CD4-positive, alpha-beta T cell (primary cell): ENCODE data around the gene FLRT1. TPM values are rescaled to one million over a fixed set of nuclear protein-coding genes. Genes with fewer than 3 reads are reported as not detected.

Experiments used
- ATAC-seq: fragments of 200-7000 bp; cut with Tn5 transposase; one replicate; pipeline ENCODE4 v1.10.0; 2022; ENCODE audit warnings: mild to moderate bottlenecking; ENCODE audit not compliant: poor library complexity
- CTCF ChIA-PET: fragments of 350-600 bp; sonication (Branson Sonifier 250); formaldehyde crosslinking; loops from one replicate; lab custom pipeline; 2021; ENCODE audit warnings: antibody characterized with exemption, inconsistent platforms; lab: Charles Lee
- POLR2A ChIA-PET: fragments of 350-600 bp; sonication (Branson Sonifier 250); formaldehyde crosslinking; loops from one replicate; lab custom pipeline; 2021; ENCODE audit warnings: antibody characterized with exemption, inconsistent platforms; lab: Charles Lee
- DNase-seq, 14 experiments: peaks; one replicate each; pipeline ENCODE4 v3.0.0-alpha.2; 2013 to 2020; ENCODE audit warnings: mixed read lengths in 2 of 14
- H3K27ac ChIP-seq, 2 donors: one replicate each; pipeline versions ENCODE4 v1.5.1 to v1.7.0; 2013; ENCODE audit warnings: low read length in 2 of 2, low read depth in 1 of 2, mild to moderate bottlenecking in 1 of 2
- H3K27me3 ChIP-seq, 2 experiments: 1 replicate in 1 of 2; 2 replicates in 1 of 2; pipeline versions ENCODE4 v1.6.1 to v1.7.0; 2013; ENCODE audit warnings: low read length in 2 of 2, control low read depth in 1 of 2, mild to moderate bottlenecking in 1 of 2, moderate library complexity in 1 of 2; ENCODE audit not compliant: insufficient read depth in 2 of 2, control insufficient read depth in 1 of 2
- H3K36me3 ChIP-seq: one replicate; pipeline ENCODE4 v1.6.1; 2013; ENCODE audit warnings: low read length, control low read depth; ENCODE audit not compliant: insufficient read depth
- H3K4me1 ChIP-seq: one replicate; pipeline ENCODE4 v1.6.1; 2013; ENCODE audit warnings: low read length, control low read depth; ENCODE audit not compliant: insufficient read depth
- H3K4me3 ChIP-seq: one replicate; pipeline ENCODE4 v1.5.1; 2013; ENCODE audit warnings: mild to moderate bottlenecking, low read length, moderate library complexity
- H3K9me3 ChIP-seq, 2 experiments: 1 replicate in 1 of 2; 2 replicates in 1 of 2; pipeline versions ENCODE4 v1.6.1 to v1.7.0; 2013; ENCODE audit warnings: low read length in 2 of 2, mild to moderate bottlenecking in 2 of 2, control low read depth in 1 of 2, moderate library complexity in 1 of 2; ENCODE audit not compliant: control insufficient read depth in 1 of 2, insufficient read depth in 1 of 2
- H3K27ac Mint-ChIP-seq: one replicate; pipeline ENCODE4 v1.8.0; 2020; ENCODE audit warnings: mixed read lengths
- H3K27me3 Mint-ChIP-seq: one replicate; pipeline ENCODE4 v1.8.0; 2021; ENCODE audit warnings: mixed read lengths
- H3K36me3 Mint-ChIP-seq: one replicate; pipeline ENCODE4 v1.8.0; 2021; ENCODE audit warnings: low read depth, mixed read lengths
- H3K4me1 Mint-ChIP-seq: one replicate; pipeline ENCODE4 v1.8.0; 2021; ENCODE audit warnings: low read depth, mixed read lengths
- H3K4me3 Mint-ChIP-seq: one replicate; pipeline ENCODE4 v1.8.0; 2020; ENCODE audit warnings: mild to moderate bottlenecking, mixed read lengths
- H3K9me3 Mint-ChIP-seq: one replicate; pipeline ENCODE4 v1.8.0; 2020; ENCODE audit warnings: mixed read lengths
- intact Hi-C, 2 experiments: fragments of 100-400 bp; cut with DNase I in 1 of 2; cut with micrococcal nuclease in 1 of 2; formaldehyde crosslinking; loops; one replicate each; pipeline versions ENCODE4 v1.15.1 to v1.9.0; 2023 to 2025; cut with DNase I, micrococcal nuclease
- total RNA-seq, 174 experiments: library from RNA in 2 of 174; stranded (reverse) in 2 of 174; gene quantifications; one replicate each; pipeline ENCODE4 v1.2.3 and lab custom pipeline; 2021 to 2026
- TF ChIP-seq, protein P1 (sequence below): fragments of 200-600 bp; IDR thresholded peaks from one replicate; pipeline ENCODE4 v1.8.0; 2022; ENCODE audit warnings: antibody characterized with exemption, mild to moderate bottlenecking

Gene FLRT1
- total RNA-seq, 2 experiments from 2014 or later: not detected

GRCh38 chr11:64072403-64072802 is 36.7 kb downstream of the FLRT1 start:
- no peaks in the 10 kb centered on the region for H3K27me3 ChIP-seq
- no peaks in the 10 kb centered on the region for H3K27me3 Mint-ChIP-seq
- no peak overlapping the region for H3K27ac ChIP-seq
- ATAC-seq (no peak), DNase-seq (no peak)
- intact Hi-C loops: no loop called here
- H3K9me3 ChIP-seq: no peaks in the 10 kb centered on the region
- H3K27ac Mint-ChIP-seq: no peak overlapping the region
- POLR2A ChIA-PET: no interaction called here
- TF ChIP-seq, protein P1, sequence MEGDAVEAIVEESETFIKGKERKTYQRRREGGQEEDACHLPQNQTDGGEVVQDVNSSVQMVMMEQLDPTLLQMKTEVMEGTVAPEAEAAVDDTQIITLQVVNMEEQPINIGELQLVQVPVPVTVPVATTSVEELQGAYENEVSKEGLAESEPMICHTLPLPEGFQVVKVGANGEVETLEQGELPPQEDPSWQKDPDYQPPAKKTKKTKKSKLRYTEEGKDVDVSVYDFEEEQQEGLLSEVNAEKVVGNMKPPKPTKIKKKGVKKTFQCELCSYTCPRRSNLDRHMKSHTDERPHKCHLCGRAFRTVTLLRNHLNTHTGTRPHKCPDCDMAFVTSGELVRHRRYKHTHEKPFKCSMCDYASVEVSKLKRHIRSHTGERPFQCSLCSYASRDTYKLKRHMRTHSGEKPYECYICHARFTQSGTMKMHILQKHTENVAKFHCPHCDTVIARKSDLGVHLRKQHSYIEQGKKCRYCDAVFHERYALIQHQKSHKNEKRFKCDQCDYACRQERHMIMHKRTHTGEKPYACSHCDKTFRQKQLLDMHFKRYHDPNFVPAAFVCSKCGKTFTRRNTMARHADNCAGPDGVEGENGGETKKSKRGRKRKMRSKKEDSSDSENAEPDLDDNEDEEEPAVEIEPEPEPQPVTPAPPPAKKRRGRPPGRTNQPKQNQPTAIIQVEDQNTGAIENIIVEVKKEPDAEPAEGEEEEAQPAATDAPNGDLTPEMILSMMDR: no peak
- H3K4me3 Mint-ChIP-seq: no peak overlapping the region
- no peaks in the 10 kb centered on the region for H3K36me3 ChIP-seq
- H3K4me3 ChIP-seq: no peak overlapping the region
- no peaks in the 10 kb centered on the region for H3K9me3 Mint-ChIP-seq
- H3K36me3 Mint-ChIP-seq: no peaks in the 10 kb centered on the region
- peaks cover 17% of the 10 kb centered on the region for H3K4me1 ChIP-seq
- CTCF ChIA-PET: no interaction called here
- peaks cover 6% of the 10 kb centered on the region for H3K4me1 Mint-ChIP-seq

DNA sequence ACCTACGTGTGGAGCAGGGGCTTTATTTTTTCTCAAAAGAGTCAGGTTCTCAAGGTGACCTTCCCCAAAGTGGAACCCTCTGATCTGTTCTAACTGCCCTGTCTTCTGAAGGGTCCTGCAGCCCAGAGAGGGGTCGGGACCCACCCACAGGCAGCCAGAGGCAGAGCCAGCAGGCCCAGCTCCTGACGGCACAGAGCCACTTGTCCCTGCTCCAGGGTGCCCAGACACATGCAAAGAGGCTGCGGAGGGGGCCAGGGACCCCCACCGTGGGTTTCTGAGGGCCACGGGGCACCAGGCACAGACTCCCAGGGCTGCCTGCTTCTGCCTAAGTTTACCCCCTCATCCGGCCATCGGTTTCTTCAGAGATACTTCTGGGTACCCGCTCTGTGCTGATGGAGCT is 37.1 kb downstream of the FLRT1 start:
- Mint-ChIP-seq H3K9me3 (no peaks in the 10 kb centered on the region), H3K36me3 (no peaks in the 10 kb centered on the region), H3K4me1 (peaks cover 6% of the 10 kb centered on the region), H3K4me3 (no peak overlapping the region), H3K27ac (no peak overlapping the region), H3K27me3 (no peaks in the 10 kb centered on the region)
- Histone ChIP-seq H3K27ac (no peak overlapping the region), H3K4me3 (no peak overlapping the region), H3K27me3 (no peaks in the 10 kb centered on the region), H3K9me3 (no peaks in the 10 kb centered on the region), H3K36me3 (no peaks in the 10 kb centered on the region), H3K4me1 (peaks cover 17% of the 10 kb centered on the region)
- ChIA-PET POLR2A (no interaction called here), CTCF (no interaction called here)
- ATAC-seq (no peak), DNase-seq (no peak)
- TF ChIP-seq, protein P1: no peak
- intact Hi-C loops: no loop called here

GRCh38 chr11:64073542-64073941 is 37.8 kb downstream of the FLRT1 start:
- Mint-ChIP-seq H3K27me3 (no peaks in the 10 kb centered on the region), H3K36me3 (no peaks in the 10 kb centered on the region), H3K4me3 (no peak overlapping the region), H3K4me1 (peaks cover 6% of the 10 kb centered on the region), H3K27ac (no peak overlapping the region), H3K9me3 (no peaks in the 10 kb centered on the region)
- intact Hi-C loops: no loop called here
- ATAC-seq: no peak
- Histone ChIP-seq H3K27me3 (no peaks in the 10 kb centered on the region), H3K9me3 (no peaks in the 10 kb centered on the region), H3K27ac (no peak overlapping the region), H3K4me1 (peaks cover 17% of the 10 kb centered on the region), H3K4me3 (no peak overlapping the region), H3K36me3 (no peaks in the 10 kb centered on the region)
- TF ChIP-seq, protein P1: no peak
- no peak for DNase-seq
- ChIA-PET CTCF (no interaction called here), POLR2A (no interaction called here)
